Stimulated activated CD8-positive, alpha-beta memory T cell treated with anti-CD3 and anti-CD28 coated beads, Interleukin-12 subunit alpha, Interleukin-12 subunit beta, amount 100 ng/mL, for 24 hours (primary cell): Measurements from ENCODE around the gene KLF8.

Experiments
- DNase-seq: peaks from one replicate; pipeline ENCODE4 v3.0.0-alpha.2; 2020; ENCODE audit errors: extremely low read depth

The KLF8 gene

GRCh38 chrX:56310581-56310980, 78.4 kb downstream of the KLF8 start:
- DNase-seq = no peak

DNA sequence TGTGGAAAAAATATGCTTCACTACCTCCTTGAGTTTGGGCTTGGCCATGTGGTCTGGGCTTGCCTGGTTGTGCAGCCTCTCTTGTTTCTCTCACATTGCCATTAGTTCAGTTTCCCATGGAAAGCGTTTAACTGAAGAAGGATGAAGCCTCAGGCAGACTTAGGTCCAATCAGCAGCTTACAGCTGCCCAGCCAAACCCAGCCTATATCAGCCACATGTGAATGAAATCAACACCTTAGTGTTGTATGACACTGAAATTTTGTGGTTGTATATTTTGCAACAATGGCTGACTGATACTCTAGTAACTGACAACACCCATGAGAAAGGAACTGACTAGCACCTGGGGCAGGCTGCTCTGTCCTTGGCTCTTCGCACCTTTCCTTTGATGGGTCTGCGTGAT, 81.2 kb downstream of the KLF8 start:
- no peak for DNase-seq

DNA sequence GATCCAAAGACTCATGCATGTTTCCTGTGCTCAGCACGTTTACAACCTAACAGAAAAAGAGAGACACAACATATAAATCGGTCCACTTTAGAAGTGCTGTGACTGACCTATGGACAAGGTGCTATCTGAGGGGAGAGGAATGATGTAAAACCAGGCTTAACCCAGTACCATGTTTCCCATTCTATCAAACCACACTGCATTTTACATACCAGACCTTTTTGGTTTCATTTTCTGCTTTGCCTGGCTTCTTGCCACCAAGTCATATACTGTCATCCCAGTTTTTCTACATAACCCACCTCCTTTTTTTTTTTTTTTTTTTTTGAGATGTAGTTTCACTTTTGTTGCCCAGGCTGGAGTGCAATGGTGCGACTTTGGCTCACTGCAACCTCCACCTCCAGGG, 82.2 kb downstream of the KLF8 start:
- DNase-seq = no peak

DNA sequence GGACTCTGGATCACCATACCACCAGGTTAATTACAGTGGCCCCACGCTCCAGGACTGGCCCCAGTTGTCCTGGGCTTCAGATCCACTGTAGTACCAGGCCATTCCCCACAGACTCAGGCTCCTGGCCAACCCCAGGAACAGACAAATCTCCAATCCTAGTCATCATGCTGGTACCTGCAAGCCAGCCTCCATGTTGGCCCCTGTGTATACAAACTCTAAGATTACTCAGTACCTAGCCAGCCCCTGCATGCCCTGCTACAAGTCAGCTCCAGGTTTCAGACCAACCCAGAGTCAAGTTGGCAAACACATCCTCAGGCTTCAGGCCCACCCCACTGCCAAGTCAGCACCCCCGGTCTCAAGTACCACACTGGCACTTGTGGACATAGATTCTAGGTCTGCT, 85.9 kb downstream of the KLF8 start:
- no peak for DNase-seq

GRCh38 chrX:56319165-56319564, 87.0 kb downstream of the KLF8 start:
- DNase-seq = no peak
